GM12872 (cell line): ENCODE data around the gene SETD7.

Experiments
- CTCF ChIP-seq: IDR thresholded peaks from 3 replicates; pipeline ENCODE4 v1.5.1; 2011; ENCODE audit warnings: low read depth, mild to moderate bottlenecking, low read length, moderate library complexity; ENCODE audit not compliant: insufficient read depth

Gene SETD7

GRCh38 chr4:139506774-139507173 lies 49.2 kb downstream of the SETD7 start:
- TF ChIP-seq CTCF = no peak

DNA sequence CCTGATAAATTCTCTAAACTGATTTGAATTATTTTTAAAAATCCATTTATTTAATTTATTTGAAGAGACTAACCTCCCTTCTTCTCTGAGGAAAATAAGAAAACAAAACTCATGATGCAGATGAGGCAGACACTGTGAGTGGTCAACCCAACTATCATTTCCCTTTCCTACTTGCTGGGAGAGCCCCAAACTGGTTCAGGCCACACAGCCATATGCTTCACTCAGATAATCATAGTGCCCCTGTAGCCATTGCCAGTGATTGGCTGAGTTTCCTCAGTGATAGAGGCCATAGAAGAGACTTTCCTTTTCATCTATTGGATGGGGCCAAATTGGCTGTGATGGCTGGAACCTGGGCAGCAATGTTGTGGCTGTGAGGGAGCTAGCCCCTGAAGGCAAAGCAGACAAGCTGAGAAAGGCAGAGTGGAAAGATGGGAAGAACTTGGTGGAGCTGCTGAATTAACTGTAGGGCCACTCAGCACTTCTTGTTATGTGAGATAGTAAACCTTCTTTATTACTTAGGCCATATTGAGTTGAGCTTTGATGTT lies 52.3 kb downstream of the SETD7 start:
- no peak for TF ChIP-seq CTCF

DNA sequence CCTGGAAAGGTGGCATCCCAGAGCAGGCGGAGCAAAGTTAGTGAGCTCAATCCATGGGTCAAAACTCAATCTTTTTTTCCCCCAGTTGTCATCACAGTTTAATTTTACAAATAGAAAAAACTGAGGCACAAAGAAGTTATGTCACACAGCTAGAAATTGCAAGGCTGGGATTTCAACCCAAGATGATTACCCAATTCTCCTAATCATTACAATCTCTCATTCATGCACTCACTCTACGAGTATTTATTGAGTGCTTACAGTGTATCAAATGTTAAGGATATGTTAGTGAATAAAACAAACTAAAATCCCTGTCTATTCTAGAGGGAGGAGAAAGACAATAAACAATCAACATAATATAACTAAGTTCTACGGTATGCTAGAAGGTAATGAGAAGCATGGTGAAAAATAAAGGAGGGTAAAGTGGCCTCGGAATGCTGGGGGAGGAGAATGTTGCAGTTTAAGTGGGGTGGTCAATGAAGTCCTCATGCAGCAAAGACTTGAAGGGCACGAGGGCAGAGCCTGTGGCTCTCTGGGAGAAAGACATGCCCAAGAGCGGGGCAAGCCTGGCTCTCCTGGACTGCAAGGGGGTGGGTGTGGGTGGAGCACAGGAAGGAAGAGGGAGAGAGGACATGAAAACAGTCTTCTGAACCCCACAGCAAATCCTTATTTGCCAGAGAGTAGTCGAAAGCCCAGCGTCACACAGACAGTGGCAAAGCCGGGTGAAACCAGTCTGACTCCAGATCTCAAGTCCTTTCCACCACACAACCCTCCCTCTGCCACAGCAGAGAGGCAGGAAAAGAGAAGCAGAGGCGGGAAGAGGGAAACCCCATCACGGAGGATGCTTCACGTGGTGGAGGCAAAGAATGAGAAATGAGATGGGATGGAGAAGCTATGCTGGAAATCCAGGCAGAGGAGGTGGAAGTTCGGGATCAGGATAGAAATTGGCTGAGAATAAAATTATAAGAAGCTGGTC lies 53.8 kb downstream of the SETD7 start:
- no peak for TF ChIP-seq CTCF

GRCh38 chr4:139501527-139501926 lies 54.5 kb downstream of the SETD7 start:
- no peak for TF ChIP-seq CTCF

DNA sequence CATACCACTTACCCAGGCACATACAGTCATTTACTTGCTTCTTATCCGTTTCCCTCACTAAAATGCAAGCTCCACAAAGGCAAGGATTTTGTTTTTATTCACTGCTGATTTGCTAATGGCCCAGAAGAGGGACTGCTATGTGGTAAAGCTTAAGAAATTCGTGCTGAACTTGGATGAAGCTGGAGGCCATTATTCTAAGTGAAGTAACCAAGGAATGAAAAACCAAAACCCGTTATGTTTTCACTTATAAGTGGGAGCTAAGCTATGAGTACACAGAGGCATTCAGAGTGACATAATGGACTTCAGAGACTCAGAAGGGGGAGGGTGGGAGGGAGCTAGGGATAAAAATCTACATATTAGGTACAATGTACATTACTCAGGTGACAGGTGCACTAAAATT lies 54.9 kb downstream of the SETD7 start:
- no peak for TF ChIP-seq CTCF

GRCh38 chr4:139499186-139499585 lies 56.8 kb downstream of the SETD7 start:
- TF ChIP-seq CTCF = no peak

- no peak for TF ChIP-seq CTCF
Observed at GRCh38 chr4:139493176-139493575, 62.8 kb downstream of the SETD7 start.
